ENCODE measurements around the gene LMAN1L. TPM values are rescaled to one million over a fixed set of nuclear protein-coding genes. Genes with fewer than 3 reads are reported as not detected.

Gene LMAN1L
- polyA plus RNA-seq, 1 donor from 2014 or later = not detected

- Histone ChIP-seq H3K79me2 (replicated peaks; ENCODE audit: insufficient read depth, low read length) (no peaks in the 10 kb centered on the region), H3K4me3 (ENCODE audit: low read length) (no peak overlapping the region), H3K36me3 (ENCODE audit: insufficient read depth, low read length) (no peaks in the 10 kb centered on the region), H3K27me3 (ENCODE audit: insufficient read depth, low read depth, low read length) (no peaks in the 10 kb centered on the region), H3F3A (ENCODE audit: insufficient read depth, low read length, poor library complexity, severe bottlenecking) (no peaks in the 10 kb centered on the region), H3K9ac (ENCODE audit: low read length) (no peak overlapping the region), H4K20me1 (ENCODE audit: insufficient read depth) (no peaks in the 10 kb centered on the region), H3K9me2 (ENCODE audit: insufficient read depth, low read length) (no peaks in the 10 kb centered on the region), H3K9me3 (ENCODE audit: low read length) (no peaks in the 10 kb centered on the region), H2AFZ (ENCODE audit: low read depth, low read length) (no peak overlapping the region), H3K4me2 (ENCODE audit: low read length) (no peak overlapping the region), H3K27ac (ENCODE audit: low read length) (no peak overlapping the region)
- TF ChIP-seq MXI1 (conservative IDR thresholded peaks at IDR 0.05; ENCODE audit: poor library complexity, severe bottlenecking) = no peak
Observed at GRCh38 chr15:74770211-74770903, 42.3 kb upstream of the LMAN1L start.

DNA sequence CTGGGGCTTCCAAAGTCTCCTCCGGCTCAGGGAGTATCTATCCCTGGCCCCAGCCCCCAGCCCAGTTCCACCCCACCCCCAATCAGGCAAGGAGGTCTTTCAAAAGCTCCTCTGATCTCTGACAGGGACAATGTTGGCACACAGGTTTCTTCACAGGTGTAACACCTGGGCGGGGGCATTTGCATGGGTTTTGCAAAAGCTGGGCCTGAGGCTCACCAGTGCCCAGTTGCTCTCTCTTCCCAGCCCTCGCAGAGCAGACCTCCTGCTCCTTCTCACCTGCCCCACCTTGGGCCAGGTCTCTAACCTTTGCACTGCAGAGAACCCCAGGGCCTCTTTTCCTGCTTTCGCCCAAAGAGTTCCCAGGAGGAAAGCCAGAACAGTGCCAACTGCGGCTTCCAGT is 39.3 kb upstream of the LMAN1L start:
- no peaks in the 10 kb centered on the region for H3F3A ChIP-seq (ENCODE audit: insufficient read depth, low read length, poor library complexity, severe bottlenecking)
- H2AFZ ChIP-seq (ENCODE audit: low read depth, low read length) = no peak overlapping the region
- no peaks in the 10 kb centered on the region for H4K20me1 ChIP-seq (ENCODE audit: insufficient read depth)
- no peaks in the 10 kb centered on the region for H3K9me2 ChIP-seq (ENCODE audit: insufficient read depth, low read length)
- no peaks in the 10 kb centered on the region for H3K27me3 ChIP-seq (ENCODE audit: insufficient read depth, low read depth, low read length)
- no peak overlapping the region for H3K4me3 ChIP-seq (ENCODE audit: low read length)
- no peaks in the 10 kb centered on the region for H3K79me2 ChIP-seq (replicated peaks; ENCODE audit: insufficient read depth, low read length)
- TF ChIP-seq TAF1 (IDR thresholded peaks at IDR 0.05; ENCODE audit: low read depth) (no peak), EZH2 (IDR thresholded peaks at IDR 0.05; ENCODE audit: borderline replicate concordance, insufficient read depth, low read length, poor library complexity, severe bottlenecking) (no peak), SMC3 (conservative IDR thresholded peaks at IDR 0.05; ENCODE audit: poor library complexity) (no peak), MXI1 (conservative IDR thresholded peaks at IDR 0.05; ENCODE audit: poor library complexity, severe bottlenecking) (no peak), CTCF (IDR thresholded peaks at IDR 0.05; ENCODE audit: poor library complexity, severe bottlenecking) (no peak), POLR2AphosphoS5 (IDR thresholded peaks at IDR 0.05) (no peak), EP300 (conservative IDR thresholded peaks at IDR 0.05; ENCODE audit: poor library complexity, severe bottlenecking) (no peak), RAD21 (conservative IDR thresholded peaks at IDR 0.05) (no peak)
- TF ChIP-seq, protein P1, sequence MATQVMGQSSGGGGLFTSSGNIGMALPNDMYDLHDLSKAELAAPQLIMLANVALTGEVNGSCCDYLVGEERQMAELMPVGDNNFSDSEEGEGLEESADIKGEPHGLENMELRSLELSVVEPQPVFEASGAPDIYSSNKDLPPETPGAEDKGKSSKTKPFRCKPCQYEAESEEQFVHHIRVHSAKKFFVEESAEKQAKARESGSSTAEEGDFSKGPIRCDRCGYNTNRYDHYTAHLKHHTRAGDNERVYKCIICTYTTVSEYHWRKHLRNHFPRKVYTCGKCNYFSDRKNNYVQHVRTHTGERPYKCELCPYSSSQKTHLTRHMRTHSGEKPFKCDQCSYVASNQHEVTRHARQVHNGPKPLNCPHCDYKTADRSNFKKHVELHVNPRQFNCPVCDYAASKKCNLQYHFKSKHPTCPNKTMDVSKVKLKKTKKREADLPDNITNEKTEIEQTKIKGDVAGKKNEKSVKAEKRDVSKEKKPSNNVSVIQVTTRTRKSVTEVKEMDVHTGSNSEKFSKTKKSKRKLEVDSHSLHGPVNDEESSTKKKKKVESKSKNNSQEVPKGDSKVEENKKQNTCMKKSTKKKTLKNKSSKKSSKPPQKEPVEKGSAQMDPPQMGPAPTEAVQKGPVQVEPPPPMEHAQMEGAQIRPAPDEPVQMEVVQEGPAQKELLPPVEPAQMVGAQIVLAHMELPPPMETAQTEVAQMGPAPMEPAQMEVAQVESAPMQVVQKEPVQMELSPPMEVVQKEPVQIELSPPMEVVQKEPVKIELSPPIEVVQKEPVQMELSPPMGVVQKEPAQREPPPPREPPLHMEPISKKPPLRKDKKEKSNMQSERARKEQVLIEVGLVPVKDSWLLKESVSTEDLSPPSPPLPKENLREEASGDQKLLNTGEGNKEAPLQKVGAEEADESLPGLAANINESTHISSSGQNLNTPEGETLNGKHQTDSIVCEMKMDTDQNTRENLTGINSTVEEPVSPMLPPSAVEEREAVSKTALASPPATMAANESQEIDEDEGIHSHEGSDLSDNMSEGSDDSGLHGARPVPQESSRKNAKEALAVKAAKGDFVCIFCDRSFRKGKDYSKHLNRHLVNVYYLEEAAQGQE (IDR thresholded peaks at IDR 0.05; ENCODE audit: borderline replicate concordance) = no peak
- H3K4me2 ChIP-seq (ENCODE audit: low read length) = no peak overlapping the region
- no peaks in the 10 kb centered on the region for H3K9me3 ChIP-seq (ENCODE audit: low read length)
- no peaks in the 10 kb centered on the region for H3K36me3 ChIP-seq (ENCODE audit: insufficient read depth, low read length)
- no peak overlapping the region for H3K27ac ChIP-seq (ENCODE audit: low read length)
- H3K9ac ChIP-seq (ENCODE audit: low read length) = no peak overlapping the region

Data from neural cell (in vitro differentiated cells).